Right lobe of liver (tissue), 4 donors: ENCODE results near the gene METTL25B.

ENCODE experiments used
- CTCF ChIP-seq, 4 donors: fragments of 200-600 bp in 3 of 4; fragments of 450-650 bp in 1 of 4; IDR thresholded peaks; one replicate each; pipeline versions ENCODE4 v1.5.1 to v1.8.0; 2016 to 2022; ENCODE audit warnings: antibody characterized with exemption in 4 of 4, mild to moderate bottlenecking in 2 of 4
- POLR2A ChIP-seq: fragments of 450-650 bp; IDR thresholded peaks from one replicate; pipeline ENCODE4 v1.6.1; 2017; ENCODE audit warnings: antibody characterized with exemption, mild to moderate bottlenecking
- donor health status: DM: no; HTN: no; CAD: no.
- donor health status: DM: no; HTN: no; CAD: no.
- donor health status: DM: no; HTN: yes; CAD: no.

- TF ChIP-seq POLR2A (no peak), CTCF (IDR thresholded peaks at IDR 0.05) (no peak)
Measured at GRCh38 chr1:156742017-156742416, 13.7 kb downstream of the METTL25B start.
